ENCODE results near the gene COMTD1. TPM values are rescaled to one million over a fixed set of nuclear protein-coding genes. Genes with fewer than 3 reads are reported as not detected.
A peak's percentile ranks its signal among the peaks of the same experiment; 100 is the strongest.

The COMTD1 gene
- 10 to 100 TPM in 2 of 4 donors, 1 to 10 TPM in 2; 7.8 to 11.4 (median 10.3) TPM for total RNA-seq
- polyA plus RNA-seq = 100 to 1,000 TPM in 2 of 3 donors, 10 to 100 TPM in 1; 56.5 to 147 (median 105) TPM

DNA sequence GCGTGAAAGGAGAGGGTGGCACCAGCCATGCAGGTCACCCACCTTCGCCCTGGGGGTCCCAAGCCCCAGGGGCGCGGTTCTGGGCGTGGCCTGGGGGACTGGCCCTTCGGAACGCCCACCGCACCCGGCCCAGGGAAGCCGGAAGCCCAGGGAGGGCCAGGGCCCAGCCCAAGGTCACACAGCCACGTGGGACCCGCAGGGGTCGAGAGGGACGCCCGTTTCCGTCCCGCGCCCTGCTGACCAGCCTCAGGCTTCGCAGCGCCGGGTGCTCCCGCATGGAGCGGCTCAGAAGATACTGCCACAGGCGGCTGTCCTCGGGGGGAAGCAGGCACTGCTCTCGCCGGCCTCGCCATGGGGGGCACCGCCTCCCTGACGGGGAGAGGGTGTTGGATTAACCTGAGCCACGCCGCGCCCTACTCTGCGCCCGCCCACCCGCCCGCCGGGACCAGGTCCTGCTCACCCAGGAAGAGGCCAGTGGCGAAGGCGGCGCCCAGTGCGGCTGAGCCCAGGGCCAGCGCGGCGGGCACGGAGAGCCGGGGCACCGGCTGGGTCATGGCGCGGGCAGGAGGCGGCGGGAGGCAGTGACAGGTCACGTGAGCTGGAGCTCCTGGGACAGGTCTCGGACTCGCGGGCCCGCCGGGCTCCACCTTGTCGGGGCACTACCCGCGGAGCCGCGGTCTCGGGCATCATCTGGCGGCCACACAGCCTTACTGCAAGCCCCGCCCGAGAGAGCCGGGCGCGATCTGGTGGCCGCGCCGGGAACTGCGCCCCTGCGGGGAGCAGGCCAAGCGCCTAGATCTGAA is at the start of gene COMTD1:
Gene COMTD1, minus strand, starts transcription at position 583 of the 803 bp plus-strand sequence. Its CDS starts 29 bp downstream, at position 554.
- no peak for TF ChIP-seq EP300 (IDR thresholded peaks at IDR 0.05)
- TF ChIP-seq, protein P1, sequence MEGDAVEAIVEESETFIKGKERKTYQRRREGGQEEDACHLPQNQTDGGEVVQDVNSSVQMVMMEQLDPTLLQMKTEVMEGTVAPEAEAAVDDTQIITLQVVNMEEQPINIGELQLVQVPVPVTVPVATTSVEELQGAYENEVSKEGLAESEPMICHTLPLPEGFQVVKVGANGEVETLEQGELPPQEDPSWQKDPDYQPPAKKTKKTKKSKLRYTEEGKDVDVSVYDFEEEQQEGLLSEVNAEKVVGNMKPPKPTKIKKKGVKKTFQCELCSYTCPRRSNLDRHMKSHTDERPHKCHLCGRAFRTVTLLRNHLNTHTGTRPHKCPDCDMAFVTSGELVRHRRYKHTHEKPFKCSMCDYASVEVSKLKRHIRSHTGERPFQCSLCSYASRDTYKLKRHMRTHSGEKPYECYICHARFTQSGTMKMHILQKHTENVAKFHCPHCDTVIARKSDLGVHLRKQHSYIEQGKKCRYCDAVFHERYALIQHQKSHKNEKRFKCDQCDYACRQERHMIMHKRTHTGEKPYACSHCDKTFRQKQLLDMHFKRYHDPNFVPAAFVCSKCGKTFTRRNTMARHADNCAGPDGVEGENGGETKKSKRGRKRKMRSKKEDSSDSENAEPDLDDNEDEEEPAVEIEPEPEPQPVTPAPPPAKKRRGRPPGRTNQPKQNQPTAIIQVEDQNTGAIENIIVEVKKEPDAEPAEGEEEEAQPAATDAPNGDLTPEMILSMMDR (IDR thresholded peaks at IDR 0.05) = peak; percentile 100
- TF ChIP-seq POLR2A (IDR thresholded peaks at IDR 0.05) = no peak
- TF ChIP-seq POLR2AphosphoS5 (IDR thresholded peaks at IDR 0.05) = peak in 1 of 4 donors; percentile 31
- H3K4me1 ChIP-seq = peaks cover 0 to 25% (median 17%) of the 10 kb centered on the region in 4 donors
- H3K27ac ChIP-seq = peak within 1 kb of the TSS; percentile 81 to 90 (median 82)
- peak; percentile 97 for DNase-seq
- H3K27me3 ChIP-seq = no peaks in the 10 kb centered on the region
- no peaks in the 10 kb centered on the region for H3K9me3 ChIP-seq
- 0% methylated on average over 76 of the region's 76 CpGs for WGBS, 2 donors
- intact Hi-C loops (cut with DNase I) = loop anchor here (1.0 to 10.0 kb wide), 4 partner anchors 124 to 991 kb away; partner anchors contain the start of genes KAT6B and SAMD8
- H3K4me3 ChIP-seq = peak within 1 kb of the TSS; percentile 62 to 82 (median 77)
- peaks cover 0 to 22% (median 9%) of the 10 kb centered on the region in 4 donors for H3K36me3 ChIP-seq

DNA sequence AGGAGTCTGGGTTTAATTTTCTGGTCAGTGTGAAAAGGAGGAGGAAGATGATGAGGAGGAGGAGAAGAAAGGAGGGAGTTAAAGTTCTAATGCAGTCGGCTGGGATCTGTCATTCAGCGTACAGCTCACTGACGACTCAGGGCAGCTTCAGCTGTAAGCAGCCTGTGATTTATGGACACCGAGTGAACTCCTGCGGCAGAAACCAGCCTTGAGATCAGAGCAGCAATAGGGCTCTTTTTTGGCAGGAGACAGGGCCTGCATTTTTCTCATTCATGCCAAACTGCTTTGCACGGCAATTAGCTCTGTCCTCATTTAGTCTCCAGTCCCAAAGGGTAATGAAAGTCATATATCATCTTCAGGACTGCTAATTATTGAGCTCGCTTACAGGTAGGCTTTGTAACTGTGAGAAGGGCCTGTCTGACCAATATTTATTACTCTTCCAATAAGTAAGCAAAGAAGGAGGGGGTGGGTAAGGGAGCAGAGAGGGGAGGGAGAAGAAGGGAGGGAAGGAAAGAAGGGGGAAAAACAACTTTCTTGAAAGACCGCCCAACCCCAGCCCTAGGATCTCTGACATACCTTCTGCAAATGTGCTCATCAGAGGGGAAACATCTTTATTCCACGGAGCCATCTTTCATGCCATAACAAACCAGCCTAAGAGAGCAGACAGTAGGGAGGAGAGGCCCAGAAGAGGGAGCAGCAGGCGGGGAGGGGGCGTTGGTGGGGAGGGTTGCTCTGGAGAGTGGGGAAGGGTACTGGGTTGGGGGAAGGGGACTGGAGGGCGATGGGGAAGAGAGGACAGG is 48.1 kb upstream of the COMTD1 start:
- intact Hi-C loops (cut with DNase I) = no loop called here
- TF ChIP-seq POLR2AphosphoS5 (IDR thresholded peaks at IDR 0.05) (peak in 2 of 4 donors; percentile 18 to 19), POLR2A (IDR thresholded peaks at IDR 0.05) (no peak)
- no peaks in the 10 kb centered on the region for H3K9me3 ChIP-seq
- DNase-seq = no peak
- no peaks in the 10 kb centered on the region for H3K27me3 ChIP-seq
- WGBS, 2 donors = 54 to 84% methylated on average over 12 of the region's 12 CpGs
- no peak overlapping the region for H3K4me3 ChIP-seq
- peaks cover 0 to 17% (median 15%) of the 10 kb centered on the region in 4 donors for H3K4me1 ChIP-seq
- peak overlapping the region; percentile 39 to 57 (median 44) for H3K27ac ChIP-seq
- H3K36me3 ChIP-seq = no peaks in the 10 kb centered on the region

DNA sequence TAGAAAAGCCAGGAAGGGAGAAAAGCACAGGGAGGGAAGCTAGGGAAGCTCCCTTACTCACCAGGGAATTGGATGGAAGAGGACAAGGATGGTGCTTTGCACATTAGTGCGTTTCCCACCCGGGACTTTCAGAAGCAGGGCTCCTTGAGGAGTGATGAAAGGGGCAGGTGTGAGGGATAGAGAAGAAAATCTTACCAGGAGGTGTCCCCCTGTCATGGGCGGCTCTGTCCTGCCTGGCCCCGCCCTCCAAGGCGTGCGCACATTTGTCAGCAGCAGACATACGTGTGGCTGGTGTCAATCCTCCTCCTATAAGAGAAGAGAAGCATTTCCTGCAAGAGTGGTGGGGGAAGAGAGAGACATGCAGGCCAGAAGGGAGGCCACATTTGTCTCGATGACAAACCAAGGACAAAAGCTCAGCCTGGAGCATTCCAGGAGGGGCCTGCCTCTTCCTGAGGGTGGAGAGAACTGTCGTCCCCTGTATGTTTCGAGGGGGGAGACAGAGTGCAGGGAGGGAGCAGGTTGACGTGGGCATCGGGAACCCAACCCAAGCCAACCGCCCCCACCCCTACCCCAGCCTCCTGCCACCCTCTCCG is 47.4 kb upstream of the COMTD1 start:
- Histone ChIP-seq H3K9me3 (no peaks in the 10 kb centered on the region), H3K4me3 (no peak overlapping the region), H3K36me3 (no peaks in the 10 kb centered on the region), H3K4me1 (peaks cover 0 to 17% (median 15%) of the 10 kb centered on the region in 4 donors), H3K27ac (peak overlapping the region; percentile 39 to 57 (median 44)), H3K27me3 (no peaks in the 10 kb centered on the region)
- WGBS, 2 donors = 54 to 84% methylated on average over 14 of the region's 14 CpGs
- intact Hi-C loops (cut with DNase I) = no loop called here
- TF ChIP-seq, protein P1 (IDR thresholded peaks at IDR 0.05) = no peak
- TF ChIP-seq EP300 (IDR thresholded peaks at IDR 0.05) (no peak), POLR2AphosphoS5 (IDR thresholded peaks at IDR 0.05) (no peak), POLR2A (IDR thresholded peaks at IDR 0.05) (no peak)
- no peak for DNase-seq

DNA sequence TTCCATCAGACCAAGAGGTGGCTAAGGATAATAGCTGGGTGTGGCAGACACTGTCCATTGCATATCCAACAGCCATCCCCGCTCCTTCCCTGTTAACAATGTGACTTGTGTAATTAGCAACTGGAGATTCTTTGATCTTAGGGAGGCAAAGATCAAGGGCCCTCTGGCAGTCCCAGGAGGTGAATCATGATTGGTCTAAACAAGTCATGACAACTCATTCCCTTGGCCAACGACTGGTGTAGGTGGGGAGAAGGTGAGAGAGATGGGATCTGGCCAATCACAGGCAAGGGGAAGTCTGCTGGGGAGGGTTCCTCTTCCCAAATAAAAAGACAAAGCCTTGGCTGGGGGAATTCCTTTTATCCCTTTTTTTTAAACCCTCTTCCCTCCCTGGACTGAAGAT is 46.2 kb upstream of the COMTD1 start:
- Histone ChIP-seq H3K27ac (no peak overlapping the region), H3K4me1 (peaks cover 0 to 17% (median 15%) of the 10 kb centered on the region in 4 donors), H3K27me3 (no peaks in the 10 kb centered on the region), H3K36me3 (no peaks in the 10 kb centered on the region), H3K4me3 (no peak overlapping the region), H3K9me3 (no peaks in the 10 kb centered on the region)
- DNase-seq = peak; percentile 10
- TF ChIP-seq POLR2AphosphoS5 (IDR thresholded peaks at IDR 0.05) (no peak), POLR2A (IDR thresholded peaks at IDR 0.05) (no peak), EP300 (IDR thresholded peaks at IDR 0.05) (no peak)
- TF ChIP-seq, protein P1 (IDR thresholded peaks at IDR 0.05) = no peak
- intact Hi-C loops (cut with DNase I) = no loop called here
- 14 to 63% methylated on average over 2 of the region's 2 CpGs for WGBS, 2 donors

Measured in sigmoid colon (tissue), 7 donors.